ENCODE measurements around the gene OBI1.
"Not testable (repeated sequence)": the region's sequence is repeated elsewhere in the genome, so short reads cannot be mapped to it uniquely, and the experiment has no call there.

The OBI1 gene

GRCh38 chr13:78659450-78659730 is 435 bp upstream of the OBI1 start:
- DNase-seq (ENCODE audit: low read depth) = no peak
- TF ChIP-seq, protein P1, sequence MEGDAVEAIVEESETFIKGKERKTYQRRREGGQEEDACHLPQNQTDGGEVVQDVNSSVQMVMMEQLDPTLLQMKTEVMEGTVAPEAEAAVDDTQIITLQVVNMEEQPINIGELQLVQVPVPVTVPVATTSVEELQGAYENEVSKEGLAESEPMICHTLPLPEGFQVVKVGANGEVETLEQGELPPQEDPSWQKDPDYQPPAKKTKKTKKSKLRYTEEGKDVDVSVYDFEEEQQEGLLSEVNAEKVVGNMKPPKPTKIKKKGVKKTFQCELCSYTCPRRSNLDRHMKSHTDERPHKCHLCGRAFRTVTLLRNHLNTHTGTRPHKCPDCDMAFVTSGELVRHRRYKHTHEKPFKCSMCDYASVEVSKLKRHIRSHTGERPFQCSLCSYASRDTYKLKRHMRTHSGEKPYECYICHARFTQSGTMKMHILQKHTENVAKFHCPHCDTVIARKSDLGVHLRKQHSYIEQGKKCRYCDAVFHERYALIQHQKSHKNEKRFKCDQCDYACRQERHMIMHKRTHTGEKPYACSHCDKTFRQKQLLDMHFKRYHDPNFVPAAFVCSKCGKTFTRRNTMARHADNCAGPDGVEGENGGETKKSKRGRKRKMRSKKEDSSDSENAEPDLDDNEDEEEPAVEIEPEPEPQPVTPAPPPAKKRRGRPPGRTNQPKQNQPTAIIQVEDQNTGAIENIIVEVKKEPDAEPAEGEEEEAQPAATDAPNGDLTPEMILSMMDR (conservative IDR thresholded peaks at IDR 0.05; ENCODE audit: low read depth, low read length) = no peak
- H3K4me3 ChIP-seq (ENCODE audit: low read length) = peak overlapping the region; percentile 95

DNA sequence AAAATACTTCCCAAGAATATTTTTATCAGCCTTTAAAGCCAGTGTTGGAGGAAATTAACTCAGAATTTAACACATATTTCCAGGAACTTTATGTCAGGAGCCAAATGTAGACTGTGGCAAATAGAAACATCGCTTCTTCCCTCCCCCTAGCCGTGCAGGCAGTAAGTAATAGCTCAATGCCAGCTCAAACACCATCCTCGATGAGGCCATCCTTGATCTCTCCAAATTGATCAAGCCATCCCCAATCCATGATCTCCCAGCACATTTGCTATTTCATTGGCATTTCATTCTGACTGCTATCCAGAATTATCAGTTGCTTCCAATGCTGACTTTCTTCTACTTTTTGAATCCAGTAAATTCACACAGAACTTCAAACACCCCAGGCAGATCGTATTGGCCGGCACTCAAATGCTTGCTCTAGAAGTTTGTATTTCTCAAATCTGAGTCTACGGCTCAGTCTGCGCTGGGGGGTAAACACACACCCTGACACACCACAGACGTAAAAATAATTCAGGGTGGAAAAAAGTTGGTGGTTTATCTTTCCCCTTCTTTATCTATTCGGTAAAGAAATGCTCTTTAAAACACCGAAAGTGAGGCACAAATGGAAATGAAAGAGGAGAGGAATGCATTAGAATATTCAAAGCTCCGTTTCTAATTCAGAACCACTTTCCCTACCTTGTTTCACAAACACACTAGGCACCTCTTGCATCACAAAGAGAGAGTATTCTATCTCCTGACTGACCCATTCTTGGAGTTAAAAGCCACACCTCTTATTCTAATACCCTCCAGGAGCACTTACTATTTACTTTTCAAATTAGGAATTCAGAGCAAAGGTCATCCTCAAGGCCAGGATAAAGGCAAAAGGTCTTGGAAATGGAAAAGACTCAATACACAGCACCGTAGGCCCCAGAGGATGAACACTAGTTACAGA is 991 bp downstream of the OBI1 start:
- TF ChIP-seq, protein P1 (conservative IDR thresholded peaks at IDR 0.05; ENCODE audit: low read depth, low read length) = no peak
- peak overlapping the region; percentile 95 for H3K4me3 ChIP-seq (ENCODE audit: low read length)
- no peak for DNase-seq (ENCODE audit: low read depth)

DNA sequence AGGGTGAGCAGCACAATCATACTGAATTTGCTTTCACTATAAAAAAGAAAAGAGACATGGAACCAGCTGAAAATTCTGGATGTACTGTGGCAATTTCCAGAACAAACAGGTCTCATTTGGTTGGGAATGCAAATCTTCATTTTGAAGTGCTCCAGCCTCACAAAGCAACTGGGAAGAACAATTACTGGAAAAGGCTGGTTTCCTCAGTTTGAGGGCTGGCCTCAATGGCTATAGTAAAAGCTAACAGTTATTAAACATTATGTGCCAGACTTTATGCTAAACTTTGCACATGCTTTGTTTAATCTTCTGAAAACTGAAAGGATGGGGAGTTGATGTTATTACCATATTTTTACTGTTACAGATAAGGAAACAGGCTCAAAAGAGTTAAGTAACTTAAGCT is 3.0 kb downstream of the OBI1 start:
- DNase-seq (ENCODE audit: low read depth) = no peak
- no peak overlapping the region for H3K4me3 ChIP-seq (ENCODE audit: low read length)
- TF ChIP-seq, protein P1 (conservative IDR thresholded peaks at IDR 0.05; ENCODE audit: low read depth, low read length) = no peak

- DNase-seq (ENCODE audit: low read depth) = no peak
- H3K4me3 ChIP-seq (ENCODE audit: low read length) = no peak overlapping the region
- TF ChIP-seq, protein P1 (conservative IDR thresholded peaks at IDR 0.05; ENCODE audit: low read depth, low read length) = no peak
Measured at GRCh38 chr13:78655007-78655406, 3.9 kb downstream of the OBI1 start.

DNA sequence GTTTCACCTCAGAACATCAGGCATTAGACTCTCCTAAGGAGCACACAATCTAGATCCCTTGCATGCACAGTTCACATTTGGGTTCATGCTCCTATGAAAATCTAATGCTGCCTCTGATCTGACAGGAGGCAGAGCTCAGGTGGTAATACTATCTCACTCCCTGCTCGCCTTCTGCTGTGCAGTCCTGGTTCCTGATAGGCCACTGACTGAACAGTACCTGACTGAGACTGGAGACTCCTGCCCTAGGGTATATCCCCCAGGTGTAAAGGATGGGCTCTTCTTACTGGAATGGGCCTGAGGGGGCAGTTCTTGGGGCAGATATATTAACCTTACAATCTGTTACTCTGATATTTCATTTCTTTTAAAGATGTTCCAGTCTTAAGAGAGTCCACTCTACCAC is 6.3 kb downstream of the OBI1 start:
- H3K4me3 ChIP-seq (ENCODE audit: low read length) = no peak overlapping the region
- TF ChIP-seq, protein P1 (conservative IDR thresholded peaks at IDR 0.05; ENCODE audit: low read depth, low read length) = no peak
- no peak for DNase-seq (ENCODE audit: low read depth)

DNA sequence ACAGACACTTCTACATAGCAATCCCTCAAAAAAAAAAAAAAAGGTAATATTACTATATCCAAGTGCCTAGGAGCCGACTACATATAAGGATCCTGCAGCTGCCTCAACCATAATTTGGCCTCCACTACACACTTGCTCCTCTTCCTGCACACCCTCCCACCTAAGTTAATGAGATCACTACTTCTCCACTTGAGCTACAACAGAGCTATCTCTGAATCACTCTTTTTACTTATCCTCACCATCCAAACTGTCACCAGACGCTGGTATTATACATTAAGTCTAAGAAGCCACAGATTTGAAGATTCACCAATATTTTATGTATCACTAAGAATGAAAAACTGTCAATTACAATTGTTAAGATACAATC is 8.3 kb downstream of the OBI1 start:
- TF ChIP-seq, protein P1 (conservative IDR thresholded peaks at IDR 0.05; ENCODE audit: low read depth, low read length) = no peak
- DNase-seq (ENCODE audit: low read depth) = no peak
- no peak overlapping the region for H3K4me3 ChIP-seq (ENCODE audit: low read length)

- TF ChIP-seq, protein P1 (conservative IDR thresholded peaks at IDR 0.05; ENCODE audit: low read depth, low read length) = no peak
- DNase-seq (ENCODE audit: low read depth) = no peak
Measured at GRCh38 chr13:78649997-78650716, 8.8 kb downstream of the OBI1 start.

DNA sequence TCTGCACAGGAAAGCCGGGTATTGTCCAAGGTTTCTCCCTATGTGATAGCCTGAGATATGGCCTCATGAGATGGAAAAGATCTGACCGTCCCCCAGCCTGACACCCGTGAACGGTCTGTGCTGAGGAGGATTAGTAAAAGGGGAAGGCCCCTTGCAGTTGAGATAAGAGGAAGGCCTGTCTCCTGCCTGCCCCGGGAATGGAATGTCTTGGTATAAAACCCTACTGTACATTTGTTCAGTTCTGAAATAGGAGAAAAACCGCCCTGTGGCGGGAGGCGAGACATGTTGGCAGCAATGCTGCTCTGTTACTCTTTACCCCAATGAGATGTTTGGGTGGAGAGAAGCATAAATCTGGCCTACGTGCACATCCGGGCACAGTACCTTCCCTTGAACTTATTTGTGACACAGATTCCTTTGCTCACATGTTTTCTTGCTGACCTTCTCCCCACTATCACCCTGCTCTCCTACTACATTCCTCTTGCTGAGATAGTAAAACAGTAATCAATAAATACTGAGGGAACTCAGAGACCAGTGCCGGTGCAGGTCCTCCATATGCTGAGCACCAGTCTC is 11.8 kb downstream of the OBI1 start:
- H3K4me3 ChIP-seq (ENCODE audit: low read length); DNase-seq (ENCODE audit: low read depth): not testable (repeated sequence)

More at GRCh38 chr13:78649997-78650716, 8.8 kb downstream of the OBI1 start:
- no peak overlapping the region for H3K4me3 ChIP-seq (ENCODE audit: low read length)

All from retinal pigment epithelial cell (primary cell).